SKM-1 treated with dmso at 0.1 percent for 144 hours (cell line): ENCODE results near the gene CSF2RB.
A peak's percentile ranks its signal among the peaks of the same experiment; 100 is the strongest.

Source experiments
- DNase-seq: peaks from one replicate; lab custom pipeline; 2025; ENCODE audit not compliant: unreplicated experiment; lab: John Stamatoyannopoulos, UW

The CSF2RB gene

DNA sequence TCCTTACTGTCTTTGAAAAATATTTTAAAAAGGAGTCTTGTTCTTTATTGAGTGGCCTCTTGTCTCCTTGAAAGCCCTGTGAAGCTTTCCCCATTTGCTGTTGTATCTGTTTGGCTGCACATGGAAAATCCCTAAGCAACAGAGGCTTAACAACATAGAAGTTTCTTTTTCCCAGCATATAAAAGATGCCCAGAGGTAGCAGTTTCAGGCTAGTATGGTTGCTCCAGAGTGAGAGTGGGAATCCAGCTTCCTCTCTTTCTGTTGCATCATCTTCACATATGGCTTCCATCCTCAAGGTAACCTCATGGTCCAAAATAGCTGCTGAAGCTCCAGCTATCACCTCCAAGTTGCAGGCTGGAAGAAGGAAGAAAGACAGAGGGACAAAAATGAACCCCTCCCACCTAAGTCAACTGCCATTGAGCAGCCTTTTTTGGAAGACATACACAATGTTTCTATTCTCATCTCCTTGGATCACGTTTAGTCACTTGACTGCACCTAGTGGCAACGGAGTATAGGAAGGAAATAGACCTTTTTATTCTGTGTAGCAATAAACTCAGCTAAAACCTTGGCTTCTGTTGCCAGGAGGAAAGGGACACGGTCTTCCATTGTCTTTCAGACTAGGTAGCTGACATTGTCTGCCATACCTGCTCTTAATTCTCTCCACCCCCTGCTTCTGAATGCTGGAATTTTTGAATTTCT is 5.3 kb downstream of the CSF2RB start:
- DNase-seq, result no peak

GRCh38 chr22:36921309-36922104 is 8.1 kb downstream of the CSF2RB start:
- peak; percentile 52 for DNase-seq

DNA sequence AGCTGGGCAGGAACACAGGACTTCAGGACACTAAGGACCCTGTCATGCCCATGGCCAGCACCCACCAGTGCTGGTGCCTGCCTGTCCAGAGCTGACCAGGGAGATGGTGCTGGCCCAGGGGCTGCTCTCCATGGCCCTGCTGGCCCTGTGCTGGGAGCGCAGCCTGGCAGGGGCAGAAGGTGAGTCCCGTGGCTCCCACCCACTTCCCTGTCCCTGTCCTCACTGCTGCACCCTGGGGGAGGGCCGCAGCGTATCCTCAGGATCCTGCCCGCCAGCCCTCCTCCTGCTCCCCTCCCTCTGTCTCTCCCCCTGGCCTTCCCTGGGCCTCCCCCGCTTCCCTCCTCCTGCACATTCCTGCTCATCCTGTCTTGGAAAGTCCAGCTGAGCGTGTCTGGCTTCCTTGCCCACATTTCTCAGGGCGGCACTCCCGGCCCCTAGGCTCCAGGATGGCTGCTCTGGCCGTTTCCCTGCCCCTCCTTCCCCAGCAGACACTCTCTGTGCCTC is 8.7 kb downstream of the CSF2RB start:
- no peak for DNase-seq

- DNase-seq, result no peak
Observed at GRCh38 chr22:36922711-36923110, 9.3 kb downstream of the CSF2RB start.

- no peak for DNase-seq
Observed at GRCh38 chr22:36923131-36923788, 9.8 kb downstream of the CSF2RB start.

- DNase-seq, result no peak
Observed at GRCh38 chr22:36924151-36924698, 10.8 kb downstream of the CSF2RB start.

DNA sequence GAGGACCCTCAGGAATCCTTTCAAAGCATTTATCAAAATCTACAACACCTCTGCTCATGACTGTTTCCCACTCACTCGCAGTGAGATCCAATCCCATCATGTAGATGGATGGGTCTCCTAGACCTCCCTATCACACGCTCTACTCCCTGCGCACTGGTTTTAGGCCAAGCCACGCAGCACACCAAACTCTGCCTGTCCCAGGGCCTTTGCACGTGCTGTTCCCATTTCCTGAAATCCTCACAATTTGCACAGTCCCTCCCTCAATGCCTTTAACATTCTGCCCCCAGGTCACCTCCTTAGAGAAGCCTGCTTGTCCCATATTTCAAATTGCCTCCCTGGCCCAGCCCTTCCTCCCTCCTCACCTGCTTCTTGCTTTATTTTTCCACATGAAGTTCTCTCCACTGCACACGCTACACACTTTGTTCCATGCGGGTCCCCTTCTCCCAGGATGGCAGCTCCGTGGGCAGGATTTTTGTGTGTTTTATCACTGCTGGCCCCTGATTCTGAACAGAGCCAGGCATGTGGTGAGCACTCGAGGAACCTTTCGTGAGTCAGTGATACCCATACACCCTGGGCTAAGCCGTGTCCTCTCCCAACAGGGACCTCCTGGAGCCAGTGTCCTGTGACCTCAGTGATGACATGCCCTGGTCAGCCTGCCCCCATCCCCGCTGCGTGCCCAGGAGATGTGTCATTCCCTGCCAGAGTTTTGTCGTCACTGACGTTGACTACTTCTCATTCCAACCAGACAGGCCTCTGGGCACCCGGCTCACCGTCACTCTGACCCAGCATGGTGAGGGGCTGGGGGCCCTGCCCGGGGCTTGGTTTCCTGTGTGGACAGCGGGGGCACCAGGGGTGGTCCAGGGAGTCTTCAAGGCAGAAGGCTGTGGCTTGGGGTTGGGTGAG is 12.2 kb downstream of the CSF2RB start:
- no peak for DNase-seq

DNA sequence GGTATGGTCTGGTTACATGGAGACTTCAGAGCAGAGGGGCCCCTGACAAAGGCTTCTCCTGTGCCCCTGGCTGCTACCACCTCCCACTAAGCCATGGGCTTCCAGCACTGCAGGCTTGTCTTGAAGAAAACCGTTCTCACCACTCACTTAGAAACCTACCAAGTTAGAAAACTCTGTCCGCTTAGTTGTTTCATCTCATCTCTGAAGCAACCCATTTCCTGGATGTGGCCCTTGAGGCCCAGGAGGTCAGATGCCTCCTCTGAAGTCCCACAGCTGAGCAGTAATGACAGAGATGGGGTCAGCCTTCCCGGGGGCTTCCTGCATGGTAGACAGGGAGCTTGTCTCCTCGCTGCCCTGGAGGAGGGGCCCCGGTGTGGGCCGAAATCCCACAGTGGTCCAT is 12.9 kb downstream of the CSF2RB start:
- DNase-seq, result no peak

DNA sequence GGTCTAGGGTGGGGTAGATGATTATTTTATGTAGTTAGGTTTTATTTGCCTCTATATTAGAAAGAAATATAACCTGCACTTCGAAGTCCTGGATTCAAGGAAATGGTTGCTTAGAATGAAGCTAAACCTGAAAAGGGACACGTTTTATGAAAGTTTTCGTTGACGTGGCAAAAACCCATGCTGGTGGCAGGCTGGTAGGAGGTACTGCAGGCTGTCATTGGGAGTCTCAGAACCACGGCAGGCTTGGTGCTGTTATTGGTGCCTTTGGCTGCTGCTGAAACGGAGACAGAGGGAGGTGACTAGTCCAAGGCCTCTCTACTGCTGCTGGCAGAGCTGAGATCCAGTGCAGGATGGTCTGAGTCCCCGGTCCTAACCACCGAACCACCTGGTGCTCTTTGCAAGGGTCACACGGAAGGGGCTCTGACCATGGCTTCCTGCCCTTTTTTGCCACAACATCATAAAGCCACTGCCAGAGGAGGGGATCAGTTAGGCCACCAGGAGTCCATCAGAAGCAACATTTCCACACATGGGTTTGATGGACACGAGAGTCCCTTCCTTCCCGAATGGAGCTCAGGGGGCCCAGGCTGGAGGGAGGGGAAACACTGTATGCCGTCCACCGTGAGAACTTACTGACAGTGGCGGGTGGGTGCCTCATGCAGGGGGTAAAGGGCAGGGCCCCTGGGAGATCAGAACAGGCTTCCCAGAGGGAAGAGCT is 13.4 kb downstream of the CSF2RB start:
- no peak for DNase-seq

- DNase-seq, result no peak
Observed at GRCh38 chr22:36927671-36928070, 14.2 kb downstream of the CSF2RB start.

DNA sequence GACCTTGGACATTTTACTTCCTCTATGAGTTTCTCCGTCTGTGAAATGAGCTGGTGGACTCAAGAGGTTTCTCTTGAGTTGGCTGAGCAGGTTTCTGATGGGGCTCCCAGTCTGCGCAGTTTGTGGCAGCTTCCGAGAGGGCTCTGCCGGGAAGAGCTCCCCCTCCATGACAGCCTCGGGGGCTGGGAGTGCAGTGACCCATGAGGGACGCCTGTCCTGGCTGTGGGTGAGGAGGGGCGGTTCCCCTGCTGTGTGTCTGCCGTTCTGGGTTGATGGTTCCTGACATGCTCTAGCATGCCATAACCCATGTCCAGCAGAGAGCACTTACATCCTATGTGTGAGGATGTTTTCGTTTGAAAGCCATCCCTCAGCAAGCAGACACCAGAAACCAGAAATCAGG is 14.8 kb downstream of the CSF2RB start:
- no peak for DNase-seq

- DNase-seq, result no peak
Observed at GRCh38 chr22:36928786-36929535, 15.5 kb downstream of the CSF2RB start.

DNA sequence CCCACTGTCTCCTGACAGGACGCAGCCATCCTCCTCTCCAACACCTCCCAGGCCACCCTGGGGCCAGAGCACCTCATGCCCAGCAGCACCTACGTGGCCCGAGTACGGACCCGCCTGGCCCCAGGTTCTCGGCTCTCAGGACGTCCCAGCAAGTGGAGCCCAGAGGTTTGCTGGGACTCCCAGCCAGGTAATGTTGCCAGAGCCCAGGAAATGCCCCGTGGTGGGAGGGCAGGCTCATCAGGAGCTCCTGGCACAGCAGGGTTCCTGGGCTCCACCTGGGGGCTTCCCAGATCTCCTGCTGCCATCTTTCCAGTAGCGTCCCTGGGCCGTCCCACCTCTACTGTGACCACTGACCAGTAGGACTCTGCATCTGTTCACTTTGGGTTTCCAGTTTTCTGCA is 16.2 kb downstream of the CSF2RB start:
- no peak for DNase-seq

GRCh38 chr22:36930041-36930935 is 16.9 kb downstream of the CSF2RB start:
- no peak for DNase-seq

- DNase-seq, result no peak
Observed at GRCh38 chr22:36931446-36931845, 18.0 kb downstream of the CSF2RB start.

DNA sequence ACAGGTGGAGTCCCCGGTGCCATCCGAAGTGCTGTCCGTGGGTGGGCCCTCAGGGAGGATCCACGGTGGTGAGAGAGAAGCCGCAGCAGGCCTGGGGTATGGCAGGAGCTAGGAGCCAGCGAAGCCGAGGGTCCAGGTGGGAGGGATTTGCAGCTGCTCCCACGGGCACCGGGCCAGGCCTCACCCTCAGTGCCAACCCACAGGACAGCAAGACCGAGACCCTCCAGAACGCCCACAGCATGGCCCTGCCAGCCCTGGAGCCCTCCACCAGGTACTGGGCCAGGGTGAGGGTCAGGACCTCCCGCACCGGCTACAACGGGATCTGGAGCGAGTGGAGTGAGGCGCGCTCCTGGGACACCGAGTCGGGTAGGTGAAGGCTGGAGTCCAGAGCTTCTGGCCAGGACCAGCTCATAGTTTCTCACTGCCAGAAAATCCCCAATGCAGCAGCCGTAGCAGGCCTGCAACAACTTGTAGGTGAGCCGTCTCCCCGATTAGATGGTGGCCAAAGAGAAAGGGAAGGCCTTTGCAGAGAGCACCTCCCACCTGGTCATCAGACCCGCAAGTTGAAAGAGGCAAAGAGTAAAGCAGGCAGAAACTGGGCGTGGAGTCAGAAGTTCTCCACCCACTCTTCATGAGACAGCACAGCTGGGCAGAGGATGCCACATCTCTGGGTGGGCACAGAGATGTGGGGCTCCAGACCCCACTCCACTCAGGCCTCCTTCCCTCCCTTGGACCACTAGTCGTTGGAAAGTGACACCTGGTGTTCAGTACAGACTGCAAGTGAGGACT is 20.4 kb downstream of the CSF2RB start:
- DNase-seq, result no peak
